HepG2 (cell line): ENCODE measurements around the gene HADHA.

ENCODE experiments used
- CHD4 ChIP-seq: fragments of 200-600 bp; sonication (generic); IDR thresholded peaks from 2 replicates; pipeline ENCODE4 v1.7.0; 2017; ENCODE audit warnings: mild to moderate bottlenecking, low read length, borderline replicate concordance
- CTCF ChIP-seq: sonication (generic); formaldehyde crosslinking; IDR thresholded peaks from 2 replicates; pipeline ENCODE4 v1.5.0; 2020; ENCODE audit warnings: mild to moderate bottlenecking, missing genetic modification reagents, moderate library complexity
- FOXA3 ChIP-seq: IDR thresholded peaks from 2 replicates; pipeline ENCODE4 v1.6.1; 2016; ENCODE audit warnings: missing genetic modification reagents, missing compliant biosample characterization
- MYC ChIP-seq: sonication (generic); formaldehyde crosslinking; IDR thresholded peaks from 2 replicates; pipeline ENCODE4 v1.9.0; 2021; ENCODE audit warnings: missing genetic modification reagents, borderline replicate concordance
- PCBP1 ChIP-seq: fragments of 200-400 bp; formaldehyde crosslinking; IDR thresholded peaks from 2 replicates; pipeline ENCODE4 v1.6.1; 2017; ENCODE audit warnings: mild to moderate bottlenecking, low read depth, low read length, borderline replicate concordance
- PRPF4 ChIP-seq: fragments of 200-400 bp; formaldehyde crosslinking; IDR thresholded peaks from 2 replicates; pipeline ENCODE4 v1.6.1; 2016; ENCODE audit warnings: low read length, low read depth; ENCODE audit not compliant: poor library complexity, severe bottlenecking

GRCh38 chr2:26290001-26290400, 45.6 kb upstream of the HADHA start:
- TF ChIP-seq FOXA3 (CRISPR knock-in tag) (no peak), PRPF4 (no peak), CTCF (CRISPR knock-in tag) (no peak), PCBP1 (no peak), CHD4 (no peak), MYC (CRISPR knock-in tag) (no peak)
